ENCODE measurements around the gene SPATA2L. TPM values are rescaled to one million over a fixed set of nuclear protein-coding genes. Genes with fewer than 3 reads are reported as not detected.
"Not testable (repeated sequence)": the region's sequence is repeated elsewhere in the genome, so short reads cannot be mapped to it uniquely, and the experiment has no call there.

SPATA2L gene
- total RNA-seq, 1 experiment from 2014 or later = 12.6 TPM

GRCh38 chr16:89716493-89716892 lies 15.0 kb upstream of the SPATA2L start:
- Histone ChIP-seq H3K4me3 (no peak overlapping the region), H3K27me3 (no peaks in the 10 kb centered on the region), H3K9me3 (no peaks in the 10 kb centered on the region), H3K36me3 (no peaks in the 10 kb centered on the region; the same call in 1 of the 2 replicates)
- no peak for DNase-seq

- no peak for DNase-seq
- Histone ChIP-seq H3K36me3 (no peaks in the 10 kb centered on the region; the same call in 1 of the 2 replicates), H3K27me3 (no peaks in the 10 kb centered on the region), H3K9me3 (no peaks in the 10 kb centered on the region), H3K4me3 (no peak overlapping the region)
These were observed 10.8 kb upstream of the SPATA2L start for GRCh38 chr16:89712274-89712781.

- no peak overlapping the region for H3K4me3 ChIP-seq
- H3K36me3 ChIP-seq = no peaks in the 10 kb centered on the region; the same call in 1 of the 2 replicates
- H3K9me3 ChIP-seq = no peaks in the 10 kb centered on the region
- H3K27me3 ChIP-seq = no peaks in the 10 kb centered on the region
- DNase-seq = no peak
These were observed 10.2 kb upstream of the SPATA2L start for GRCh38 chr16:89711601-89712273.

GRCh38 chr16:89710709-89711564 lies 9.4 kb upstream of the SPATA2L start:
- no peaks in the 10 kb centered on the region for H3K9me3 ChIP-seq
- no peak overlapping the region for H3K4me3 ChIP-seq
- H3K27me3 ChIP-seq = no peaks in the 10 kb centered on the region
- no peak for DNase-seq
- H3K36me3 ChIP-seq = no peaks in the 10 kb centered on the region

- no peak for DNase-seq
- H3K4me3 ChIP-seq = no peak overlapping the region
These were observed 8.4 kb upstream of the SPATA2L start for GRCh38 chr16:89709716-89710432.

GRCh38 chr16:89709166-89709565 lies 7.7 kb upstream of the SPATA2L start:
- H3K4me3 ChIP-seq = no peak overlapping the region
- no peaks in the 10 kb centered on the region for H3K27me3 ChIP-seq
- H3K36me3 ChIP-seq = no peaks in the 10 kb centered on the region
- H3K9me3 ChIP-seq = no peaks in the 10 kb centered on the region
- DNase-seq = no peak

More at GRCh38 chr16:89709716-89710432, 8.4 kb upstream of the SPATA2L start:
- Histone ChIP-seq H3K27me3 (no peaks in the 10 kb centered on the region), H3K36me3 (no peaks in the 10 kb centered on the region), H3K9me3 (no peaks in the 10 kb centered on the region)

GRCh38 chr16:89708481-89708931 lies 7.0 kb upstream of the SPATA2L start:
- Histone ChIP-seq H3K36me3 (no peaks in the 10 kb centered on the region), H3K4me3 (no peak overlapping the region), H3K27me3 (no peaks in the 10 kb centered on the region), H3K9me3 (no peaks in the 10 kb centered on the region)
- DNase-seq = no peak

- Histone ChIP-seq H3K9me3 (no peaks in the 10 kb centered on the region), H3K36me3 (no peaks in the 10 kb centered on the region), H3K27me3 (no peaks in the 10 kb centered on the region), H3K4me3 (no peak overlapping the region)
- DNase-seq = no peak
These were observed 6.2 kb upstream of the SPATA2L start for GRCh38 chr16:89707695-89708094.

GRCh38 chr16:89706518-89707260 lies 5.2 kb upstream of the SPATA2L start:
- no peaks in the 10 kb centered on the region for H3K36me3 ChIP-seq
- H3K9me3 ChIP-seq = no peaks in the 10 kb centered on the region
- DNase-seq = no peak
- H3K4me3 ChIP-seq = no peak overlapping the region
- no peaks in the 10 kb centered on the region for H3K27me3 ChIP-seq

GRCh38 chr16:89705006-89705405 lies 3.5 kb upstream of the SPATA2L start:
- no peaks in the 10 kb centered on the region for H3K27me3 ChIP-seq
- no peaks in the 10 kb centered on the region for H3K9me3 ChIP-seq
- DNase-seq = no peak
- no peaks in the 10 kb centered on the region for H3K36me3 ChIP-seq
- H3K4me3 ChIP-seq = no peak overlapping the region

- no peak for DNase-seq
- H3K36me3 ChIP-seq = no peaks in the 10 kb centered on the region
These were observed 2.8 kb upstream of the SPATA2L start for GRCh38 chr16:89704281-89704680.

GRCh38 chr16:89700649-89701424 lies 668 bp downstream of the SPATA2L start:
- H3K4me3 ChIP-seq = peak overlapping the region; percentile 58
- no peaks in the 10 kb centered on the region for H3K27me3 ChIP-seq
- no peak for DNase-seq
- no peaks in the 10 kb centered on the region for H3K36me3 ChIP-seq
- H3K9me3 ChIP-seq = no peaks in the 10 kb centered on the region

More at GRCh38 chr16:89704281-89704680, 2.8 kb upstream of the SPATA2L start:
- no peaks in the 10 kb centered on the region for H3K9me3 ChIP-seq
- no peaks in the 10 kb centered on the region for H3K27me3 ChIP-seq
- H3K4me3 ChIP-seq = no peak overlapping the region

- H3K27me3 ChIP-seq = no peaks in the 10 kb centered on the region
- H3K9me3 ChIP-seq = no peaks in the 10 kb centered on the region
- no peaks in the 10 kb centered on the region for H3K36me3 ChIP-seq
- H3K4me3 ChIP-seq = peak overlapping the region; percentile 58
- peak; percentile 96 for DNase-seq
These were observed 1.3 kb downstream of the SPATA2L start for GRCh38 chr16:89700100-89700648.

- H3K4me3 ChIP-seq, H3K9me3 ChIP-seq, H3K27me3 ChIP-seq, H3K36me3 ChIP-seq, DNase-seq: not testable (repeated sequence)
These were observed 1.8 kb downstream of the SPATA2L start for GRCh38 chr16:89699629-89700099.

- not testable (repeated sequence) for DNase-seq, H3K36me3 ChIP-seq, H3K27me3 ChIP-seq, H3K4me3 ChIP-seq, H3K9me3 ChIP-seq
These were observed 2.8 kb downstream of the SPATA2L start for GRCh38 chr16:89698717-89699116.

Measured in MG63 (cell line).